ENCODE measurements around the gene ZNF33A.
A peak's percentile ranks its signal among the peaks of the same experiment; 100 is the strongest.
"Not testable (repeated sequence)": the region's sequence is repeated elsewhere in the genome, so short reads cannot be mapped to it uniquely, and the experiment has no call there.

Gene ZNF33A

GRCh38 chr10:38045129-38045528, 34.7 kb downstream of the ZNF33A start:
- no peak for DNase-seq (ENCODE audit: low read depth in 2 of 2)

GRCh38 chr10:38047666-38048065, 37.2 kb downstream of the ZNF33A start:
- no peak for DNase-seq (ENCODE audit: low read depth in 2 of 2)

- DNase-seq (ENCODE audit: low read depth in 2 of 2), result no peak
Observed at GRCh38 chr10:38050212-38050611, 39.7 kb downstream of the ZNF33A start.

GRCh38 chr10:38054361-38054797, 43.9 kb downstream of the ZNF33A start:
- no peak for DNase-seq (ENCODE audit: low read depth in 2 of 2)

- DNase-seq (ENCODE audit: low read depth in 2 of 2), result not testable (repeated sequence)
Observed at GRCh38 chr10:38055274-38055894, 44.9 kb downstream of the ZNF33A start.

- not testable (repeated sequence) for DNase-seq (ENCODE audit: low read depth in 2 of 2)
Observed at GRCh38 chr10:38069663-38070062, 59.2 kb downstream of the ZNF33A start.

GRCh38 chr10:38070501-38070900, 60.0 kb downstream of the ZNF33A start:
- no peak for DNase-seq (ENCODE audit: low read depth in 2 of 2)

- DNase-seq (ENCODE audit: low read depth in 2 of 2), result no peak
Observed at GRCh38 chr10:38072552-38072951, 62.1 kb downstream of the ZNF33A start.

- no peak for DNase-seq (ENCODE audit: low read depth in 2 of 2)
Observed at GRCh38 chr10:38076687-38077086, 66.2 kb downstream of the ZNF33A start.

- DNase-seq (ENCODE audit: low read depth in 2 of 2), result not testable (repeated sequence)
Observed at GRCh38 chr10:38093318-38093717, 82.8 kb downstream of the ZNF33A start.

- DNase-seq (ENCODE audit: low read depth in 2 of 2), result no peak
Observed at GRCh38 chr10:38093816-38094157, 83.3 kb downstream of the ZNF33A start.

GRCh38 chr10:38094158-38094926, 83.9 kb downstream of the ZNF33A start, which contains the start of gene ZNF37A:
ZNF37A (plus strand) TSS chr10:38094337; CDS start chr10:38096618, 2,281 bp downstream.
- peak; percentile 75 to 80 for DNase-seq (ENCODE audit: low read depth in 2 of 2)

GRCh38 chr10:38094927-38095574, 84.6 kb downstream of the ZNF33A start:
- DNase-seq (ENCODE audit: low read depth in 2 of 2), result no peak

- DNase-seq (ENCODE audit: low read depth in 2 of 2), result no peak
Observed at GRCh38 chr10:38102880-38103279, 92.4 kb downstream of the ZNF33A start.

- no peak for DNase-seq (ENCODE audit: low read depth in 2 of 2)
Observed at GRCh38 chr10:38103756-38104155, 93.3 kb downstream of the ZNF33A start.

- no peak for DNase-seq (ENCODE audit: low read depth in 2 of 2)
Observed at GRCh38 chr10:38112159-38112558, 101.7 kb downstream of the ZNF33A start.
